Neuronal stem cell (in vitro differentiated cells): ENCODE data around the gene CYTH2.

Experiments used
- DNase-seq: peaks from one replicate; pipeline ENCODE4 v3.0.0-alpha.2; 2013; ENCODE audit warnings: low spot score
- H2AFZ ChIP-seq: one replicate; pipeline ENCODE4 v1.6.1; 2013; ENCODE audit warnings: mild to moderate bottlenecking, low read length, inconsistent platforms
- H2AK5ac ChIP-seq: 2 replicates; pipeline ENCODE4 v1.6.1; 2013; ENCODE audit warnings: low read depth, mild to moderate bottlenecking, inconsistent platforms, low read length, moderate library complexity, mixed read lengths
- H2BK120ac ChIP-seq: 2 replicates; pipeline ENCODE4 v1.6.1; 2013; ENCODE audit warnings: low read depth, mild to moderate bottlenecking, inconsistent platforms, low read length, moderate library complexity, mixed read lengths
- H2BK12ac ChIP-seq: one replicate; pipeline ENCODE4 v1.6.1; 2013; ENCODE audit warnings: low read length, inconsistent platforms
- H2BK15ac ChIP-seq: 2 replicates; pipeline ENCODE4 v1.6.1; 2013; ENCODE audit warnings: mild to moderate bottlenecking, low read length, inconsistent platforms, mixed read lengths
- H2BK5ac ChIP-seq: one replicate; pipeline ENCODE4 v1.6.1; 2013; ENCODE audit warnings: inconsistent platforms, mild to moderate bottlenecking, low read length, moderate library complexity
- H3K14ac ChIP-seq: one replicate; pipeline ENCODE4 v1.6.1; 2013; ENCODE audit warnings: low read length, inconsistent platforms
- H3K18ac ChIP-seq: 2 replicates; pipeline ENCODE4 v1.6.1; 2013; ENCODE audit warnings: low read length, inconsistent platforms
- H3K23ac ChIP-seq: 2 replicates; pipeline ENCODE4 v1.6.1; 2013; ENCODE audit warnings: low read depth, mild to moderate bottlenecking, mixed read lengths, low read length, inconsistent platforms; ENCODE audit not compliant: poor library complexity
- H3K27ac ChIP-seq: replicated peaks from 3 replicates; pipeline ENCODE4 v1.5.1; 2013; ENCODE audit warnings: low read length, inconsistent platforms
- H3K27me3 ChIP-seq, 3 experiments: 2 replicates each; pipeline ENCODE4 v1.6.1; 2013; ENCODE audit warnings: low read length in 3 of 3, mild to moderate bottlenecking in 2 of 3, inconsistent platforms in 1 of 3, low read depth in 1 of 3, mixed read lengths in 1 of 3, moderate library complexity in 1 of 3; ENCODE audit not compliant: control insufficient read depth in 3 of 3, insufficient read depth in 3 of 3
- H3K36me3 ChIP-seq, 2 donors: replicated peaks in 1 of 2; 2 replicates each; pipeline ENCODE4 v1.6.1; 2013; ENCODE audit warnings: low read length in 2 of 2; ENCODE audit not compliant: control insufficient read depth in 2 of 2, insufficient read depth in 2 of 2
- H3K4ac ChIP-seq: 2 replicates; pipeline ENCODE4 v1.6.1; 2013; ENCODE audit warnings: inconsistent platforms, mild to moderate bottlenecking, low read length, moderate library complexity
- H3K4me1 ChIP-seq, 2 donors: 1 replicate in 1 of 2; 2 replicates in 1 of 2; pipeline ENCODE4 v1.6.1; 2013; ENCODE audit warnings: low read length in 2 of 2, low read depth in 1 of 2; ENCODE audit not compliant: control insufficient read depth in 2 of 2, insufficient read depth in 1 of 2
- H3K4me2 ChIP-seq: one replicate; pipeline ENCODE4 v1.6.1; 2013; ENCODE audit warnings: mild to moderate bottlenecking, low read length, inconsistent platforms; ENCODE audit not compliant: insufficient read depth, poor library complexity, severe bottlenecking
- H3K4me3 ChIP-seq, 2 donors: 2 replicates each; pipeline ENCODE4 v1.5.1; 2013; ENCODE audit warnings: low read length in 2 of 2, mild to moderate bottlenecking in 2 of 2, inconsistent platforms in 1 of 2, moderate library complexity in 1 of 2
- H3K79me1 ChIP-seq: one replicate; pipeline ENCODE4 v1.6.1; 2013; ENCODE audit warnings: low read depth, mild to moderate bottlenecking, inconsistent platforms, low read length, moderate library complexity
- H3K9ac ChIP-seq: one replicate; pipeline ENCODE4 v1.6.1; 2013; ENCODE audit warnings: mild to moderate bottlenecking, low read depth, low read length, inconsistent platforms; ENCODE audit not compliant: poor library complexity
- H3K9me3 ChIP-seq, 2 donors: replicated peaks in 1 of 2; 2 replicates each; pipeline versions ENCODE3 to v1.6.1; 2013; ENCODE audit warnings: low read length in 2 of 2, mild to moderate bottlenecking in 2 of 2, inconsistent platforms in 1 of 2, low read depth in 1 of 2, mixed read lengths in 1 of 2, moderate library complexity in 1 of 2; ENCODE audit not compliant: control insufficient read depth in 2 of 2, insufficient read depth in 1 of 2
- H4K8ac ChIP-seq: one replicate; pipeline ENCODE4 v1.6.1; 2013; ENCODE audit warnings: low read depth, mild to moderate bottlenecking, inconsistent platforms, low read length, moderate library complexity
- H4K91ac ChIP-seq: one replicate; pipeline ENCODE4 v1.6.1; 2013; ENCODE audit warnings: low read length, low read depth, mild to moderate bottlenecking, inconsistent platforms; ENCODE audit not compliant: poor library complexity
- WGBS, 2 donors: extraction: QIAGEN DNeasy Blood & Tissue Kit; methylation state at CpG; one replicate each; pipeline ENCODE4 v1.1.7; 2013; ENCODE audit warnings: missing lambda C conversion rate in 2 of 2, mixed read lengths in 1 of 2; ENCODE audit not compliant: insufficient read length in 2 of 2, insufficient replicate concordance in 1 of 2; ENCODE audit errors: extremely low coverage in 2 of 2; 5-methylcytosine and 5-hydroxymethylcytosine counted together

Gene CYTH2

GRCh38 chr19:48500830-48501493, 31.8 kb downstream of the CYTH2 start:
- peak overlapping the region; percentile 79 for H3K4me2 ChIP-seq
- H4K8ac ChIP-seq = no peak overlapping the region
- peak overlapping the region; percentile 92 for H3K23ac ChIP-seq
- H4K91ac ChIP-seq = peak overlapping the region; percentile 95
- H3K9ac ChIP-seq = peak overlapping the region; percentile 72
- peak overlapping the region; percentile 99 for H2AK5ac ChIP-seq
- no peaks in the 10 kb centered on the region for H3K79me1 ChIP-seq
- H2BK5ac ChIP-seq = peak overlapping the region; percentile 9
- H3K36me3 ChIP-seq = no peaks in the 10 kb centered on the region
- peak overlapping the region; percentile 99 for H3K14ac ChIP-seq
- peak overlapping the region in 1 of 2 donors; percentile 72 for H3K4me3 ChIP-seq
- H3K4ac ChIP-seq = no peak overlapping the region
- H2AFZ ChIP-seq = no peak overlapping the region
- peak overlapping the region; percentile 95 for H3K18ac ChIP-seq
- no peak overlapping the region for H2BK120ac ChIP-seq
- H3K4me1 ChIP-seq = peaks cover 0 to 12% of the 10 kb centered on the region in 2 donors
- peak overlapping the region; percentile 98 for H2BK12ac ChIP-seq
- H3K27me3 ChIP-seq = peaks cover 0 to 39% (median 0%) of the 10 kb centered on the region in 3 experiments
- peaks cover 0 to 1% of the 10 kb centered on the region in 2 donors for H3K9me3 ChIP-seq
- no peak for DNase-seq
- WGBS, 2 donors = no CpG with 5 or more reads among the region's 32 CpGs
- peak overlapping the region; percentile 69 for H3K27ac ChIP-seq
- peak overlapping the region; percentile 71 for H2BK15ac ChIP-seq

GRCh38 chr19:48501494-48502349, 32.6 kb downstream of the CYTH2 start:
- Histone ChIP-seq H2BK15ac (peak overlapping the region; percentile 71), H3K36me3 (no peaks in the 10 kb centered on the region), H3K9ac (peak overlapping the region; percentile 72), H3K23ac (peak overlapping the region; percentile 92), H3K4me3 (peak overlapping the region in 1 of 2 donors; percentile 72), H3K27ac (peak overlapping the region; percentile 69), H2BK120ac (no peak overlapping the region), H3K27me3 (peaks cover 0 to 38% (median 0%) of the 10 kb centered on the region in 3 experiments), H3K18ac (peak overlapping the region; percentile 95), H2BK5ac (no peak overlapping the region), H3K14ac (peak overlapping the region; percentile 99), H3K4me1 (peaks cover 0 to 12% of the 10 kb centered on the region in 2 donors), H4K91ac (peak overlapping the region; percentile 95), H3K79me1 (no peaks in the 10 kb centered on the region), H4K8ac (no peak overlapping the region), H2BK12ac (peak overlapping the region; percentile 98), H2AFZ (peak overlapping the region; percentile 49), H2AK5ac (peak overlapping the region; percentile 99), H3K9me3 (peaks cover 0 to 1% of the 10 kb centered on the region in 2 donors), H3K4ac (no peak overlapping the region), H3K4me2 (peak overlapping the region; percentile 79)
- peak; percentile 96 for DNase-seq
- WGBS, 2 donors = no CpG with 5 or more reads among the region's 20 CpGs

GRCh38 chr19:48502350-48503018, 33.3 kb downstream of the CYTH2 start:
- Histone ChIP-seq H2BK12ac (no peak overlapping the region), H3K23ac (peak overlapping the region; percentile 48), H3K27ac (no peak overlapping the region), H3K79me1 (no peaks in the 10 kb centered on the region), H3K4me1 (peaks cover 0 to 12% of the 10 kb centered on the region in 2 donors), H4K91ac (no peak overlapping the region), H3K14ac (no peak overlapping the region), H2BK5ac (peak overlapping the region; percentile 15), H3K4ac (peak overlapping the region; percentile 98), H2BK15ac (peak overlapping the region; percentile 95), H3K9ac (peak overlapping the region; percentile 50), H3K27me3 (peaks cover 0 to 34% (median 0%) of the 10 kb centered on the region in 3 experiments), H3K4me2 (peak overlapping the region; percentile 74), H2BK120ac (no peak overlapping the region), H4K8ac (no peak overlapping the region), H3K18ac (peak overlapping the region; percentile 97), H3K9me3 (peaks cover 0 to 1% of the 10 kb centered on the region in 2 donors), H2AFZ (peak overlapping the region; percentile 49), H2AK5ac (peak overlapping the region; percentile 1), H3K36me3 (no peaks in the 10 kb centered on the region), H3K4me3 (peak overlapping the region in 1 of 2 donors; percentile 77)
- no CpG with 5 or more reads among the region's 27 CpGs for WGBS, 2 donors
- no peak for DNase-seq
